NK-92 treated with Interleukin-12 subunit alpha and Interleukin-12 subunit beta, amount 100 ng/mL, for 24 hours (cell line): ENCODE results near the gene TSPYL4.

ENCODE experiments used
- DNase-seq: peaks from one replicate; lab custom pipeline; 2025; lab: John Stamatoyannopoulos, UW

TSPYL4 gene

GRCh38 chr6:116221911-116222310, 32.0 kb downstream of the TSPYL4 start:
- DNase-seq, result no peak

DNA sequence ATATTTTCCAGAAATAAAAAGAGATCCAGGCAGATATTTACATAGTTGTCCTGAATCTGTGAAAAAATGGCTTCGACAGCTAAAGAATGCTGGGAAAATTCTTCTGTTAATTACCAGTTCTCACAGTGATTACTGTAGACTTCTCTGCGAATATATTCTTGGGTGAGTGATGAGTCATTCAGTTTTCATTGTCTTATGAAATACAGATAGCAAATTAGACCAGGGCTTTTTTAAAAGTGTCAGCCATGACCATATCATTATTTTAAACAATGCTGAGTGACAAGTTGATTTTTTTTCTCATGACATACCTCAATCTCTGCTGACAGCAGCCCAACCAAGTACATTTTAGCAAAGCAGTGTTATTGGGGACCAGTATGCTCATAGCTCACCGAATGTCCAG, 32.8 kb downstream of the TSPYL4 start:
- DNase-seq, result no peak

- DNase-seq, result no peak
These were observed 35.0 kb downstream of the TSPYL4 start for GRCh38 chr6:116218866-116219265.

GRCh38 chr6:116218172-116218633, 35.7 kb downstream of the TSPYL4 start:
- no peak for DNase-seq

DNA sequence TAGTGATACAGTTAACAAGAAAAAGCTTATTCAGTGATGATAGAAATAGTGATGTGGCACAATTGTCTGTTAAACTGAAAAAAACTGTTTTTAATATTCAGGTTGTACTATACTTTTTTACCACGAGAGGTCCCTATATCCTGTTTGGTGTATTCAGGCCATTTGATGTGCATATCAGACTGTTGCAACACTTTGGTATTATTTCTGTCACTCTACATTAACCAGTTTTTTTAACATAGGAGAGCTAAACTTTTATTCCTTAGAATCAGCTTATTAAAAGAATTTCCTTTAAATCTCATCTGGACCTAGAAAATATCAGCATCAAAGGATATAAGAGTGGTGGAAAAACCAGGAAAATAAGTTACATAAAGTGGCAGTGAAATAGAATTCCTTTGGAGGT, 36.8 kb downstream of the TSPYL4 start:
- DNase-seq, result no peak

GRCh38 chr6:116215414-116215813, 38.5 kb downstream of the TSPYL4 start:
- DNase-seq, result no peak

GRCh38 chr6:116214681-116215080, 39.2 kb downstream of the TSPYL4 start:
- no peak for DNase-seq

- DNase-seq, result no peak
These were observed 43.0 kb downstream of the TSPYL4 start for GRCh38 chr6:116210750-116211425.

- no peak for DNase-seq
These were observed 43.6 kb downstream of the TSPYL4 start for GRCh38 chr6:116210316-116210715.

GRCh38 chr6:116208056-116208785, 45.7 kb downstream of the TSPYL4 start:
- no peak for DNase-seq

DNA sequence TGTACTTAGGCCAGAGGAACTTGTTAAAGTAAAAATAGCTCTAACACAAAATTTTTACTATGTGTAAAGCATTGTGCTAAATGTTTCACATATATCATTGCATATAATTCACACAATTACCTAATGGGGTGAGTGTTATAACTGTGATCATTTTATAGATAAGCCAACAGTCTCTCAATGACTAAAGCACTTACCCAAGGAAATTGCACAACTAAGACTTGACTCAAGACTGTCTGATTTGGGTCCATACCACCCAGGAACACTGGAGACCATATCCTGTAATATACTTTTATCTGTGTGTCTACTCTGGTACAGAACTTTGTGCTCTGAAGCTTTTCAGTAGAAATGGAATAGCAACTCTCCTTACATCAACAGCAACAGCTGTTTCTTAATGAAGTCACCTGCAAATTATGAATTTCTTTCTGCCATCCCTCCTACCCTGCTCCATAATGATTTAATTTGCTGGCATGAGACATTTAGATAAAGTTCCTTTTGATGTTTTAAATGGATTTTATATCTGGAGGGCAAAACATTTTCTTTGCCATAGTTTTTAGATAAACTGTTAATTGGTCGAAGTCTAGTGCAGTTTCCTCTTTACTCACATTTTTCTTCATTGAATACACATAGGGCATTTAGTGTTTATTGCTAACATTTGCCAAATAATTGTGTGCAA, 47.5 kb downstream of the TSPYL4 start:
- no peak for DNase-seq

DNA sequence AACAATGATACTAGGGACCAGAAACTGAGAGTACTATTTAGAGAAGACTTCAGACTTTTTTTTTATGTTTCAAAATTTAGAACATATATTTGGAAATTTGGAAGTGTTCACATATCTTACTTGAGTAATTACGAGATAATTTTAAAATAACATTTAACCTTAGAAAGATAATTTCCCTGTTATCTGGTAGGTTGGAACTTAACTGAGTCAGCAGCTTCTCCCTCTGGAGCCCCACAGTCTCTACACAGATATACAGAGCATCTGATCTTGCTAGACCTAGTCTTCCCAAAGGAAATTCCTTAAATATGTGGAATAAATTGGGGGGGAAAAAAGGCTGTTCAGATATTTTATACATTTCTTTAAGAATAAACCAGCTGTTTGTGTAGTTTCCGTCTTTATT, 48.6 kb downstream of the TSPYL4 start:
- no peak for DNase-seq

DNA sequence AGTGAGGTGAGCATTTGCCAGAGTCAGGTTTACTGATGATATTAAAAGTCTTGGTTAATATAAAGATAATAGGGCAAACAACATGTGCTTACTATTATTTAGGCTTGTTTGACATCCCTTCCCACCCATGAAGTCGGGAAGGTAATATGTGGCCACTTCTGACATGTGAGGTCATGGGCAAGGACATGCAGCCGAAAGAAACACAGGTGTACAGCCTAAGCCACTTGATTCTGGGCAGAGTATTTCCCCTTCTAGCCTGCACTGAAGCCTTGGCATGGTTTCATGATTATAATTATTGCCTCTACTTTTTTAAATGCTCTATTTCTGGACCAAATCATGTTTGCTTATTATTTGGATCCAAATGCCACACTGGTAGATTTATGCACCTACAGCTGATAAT, 52.3 kb downstream of the TSPYL4 start:
- DNase-seq, result no peak

- no peak for DNase-seq
These were observed 53.1 kb downstream of the TSPYL4 start for GRCh38 chr6:116200619-116201249.
